ENCODE data around the gene MRPL51.

DNA sequence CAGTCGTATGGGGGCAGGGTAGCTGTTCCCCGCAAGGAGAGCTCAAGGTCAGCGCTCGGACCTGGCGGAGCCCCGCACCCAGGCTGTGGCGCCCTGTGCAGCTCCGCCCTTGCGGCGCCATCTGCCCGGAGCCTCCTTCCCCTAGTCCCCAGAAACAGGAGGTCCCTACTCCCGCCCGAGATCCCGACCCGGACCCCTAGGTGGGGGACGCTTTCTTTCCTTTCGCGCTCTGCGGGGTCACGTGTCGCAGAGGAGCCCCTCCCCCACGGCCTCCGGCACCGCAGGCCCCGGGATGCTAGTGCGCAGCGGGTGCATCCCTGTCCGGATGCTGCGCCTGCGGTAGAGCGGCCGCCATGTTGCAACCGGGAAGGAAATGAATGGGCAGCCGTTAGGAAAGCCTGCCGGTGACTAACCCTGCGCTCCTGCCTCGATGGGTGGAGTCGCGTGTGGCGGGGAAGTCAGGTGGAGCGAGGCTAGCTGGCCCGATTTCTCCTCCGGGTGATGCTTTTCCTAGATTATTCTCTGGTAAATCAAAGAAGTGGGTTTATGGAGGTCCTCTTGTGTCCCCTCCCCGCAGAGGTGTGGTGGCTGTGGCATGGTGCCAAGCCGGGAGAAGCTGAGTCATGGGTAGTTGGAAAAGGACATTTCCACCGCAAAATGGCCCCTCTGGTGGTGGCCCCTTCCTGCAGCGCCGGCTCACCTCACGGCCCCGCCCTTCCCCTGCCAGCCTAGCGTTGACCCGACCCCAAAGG lies 42.1 kb upstream of the MRPL51 start:
- TF ChIP-seq, protein P1, sequence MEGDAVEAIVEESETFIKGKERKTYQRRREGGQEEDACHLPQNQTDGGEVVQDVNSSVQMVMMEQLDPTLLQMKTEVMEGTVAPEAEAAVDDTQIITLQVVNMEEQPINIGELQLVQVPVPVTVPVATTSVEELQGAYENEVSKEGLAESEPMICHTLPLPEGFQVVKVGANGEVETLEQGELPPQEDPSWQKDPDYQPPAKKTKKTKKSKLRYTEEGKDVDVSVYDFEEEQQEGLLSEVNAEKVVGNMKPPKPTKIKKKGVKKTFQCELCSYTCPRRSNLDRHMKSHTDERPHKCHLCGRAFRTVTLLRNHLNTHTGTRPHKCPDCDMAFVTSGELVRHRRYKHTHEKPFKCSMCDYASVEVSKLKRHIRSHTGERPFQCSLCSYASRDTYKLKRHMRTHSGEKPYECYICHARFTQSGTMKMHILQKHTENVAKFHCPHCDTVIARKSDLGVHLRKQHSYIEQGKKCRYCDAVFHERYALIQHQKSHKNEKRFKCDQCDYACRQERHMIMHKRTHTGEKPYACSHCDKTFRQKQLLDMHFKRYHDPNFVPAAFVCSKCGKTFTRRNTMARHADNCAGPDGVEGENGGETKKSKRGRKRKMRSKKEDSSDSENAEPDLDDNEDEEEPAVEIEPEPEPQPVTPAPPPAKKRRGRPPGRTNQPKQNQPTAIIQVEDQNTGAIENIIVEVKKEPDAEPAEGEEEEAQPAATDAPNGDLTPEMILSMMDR (conservative IDR thresholded peaks at IDR 0.05; ENCODE audit: low read length) = no peak
- no peak for TF ChIP-seq EZH2phosphoT487 (IDR thresholded peaks at IDR 0.05; ENCODE audit: borderline replicate concordance, low read depth, low read length)

Data from OCI-LY7 (cell line).